Activated T-helper 1 cell treated with anti-CD3 and anti-CD28 coated beads, Interleukin-2, amount 50 U/mL, for 16 hours (primary cell): ENCODE measurements around the gene NPAS3.

ENCODE experiments used
- DNase-seq, 2 donors: peaks; one replicate each; pipeline ENCODE4 v3.0.0-alpha.2; 2020; ENCODE audit warnings: low read depth in 1 of 2, low spot score in 1 of 2

NPAS3 gene

GRCh38 chr14:32940066-32940651, 1.5 kb downstream of the NPAS3 start:
- DNase-seq: no peak

GRCh38 chr14:32940711-32941667, 2.3 kb downstream of the NPAS3 start:
- no peak for DNase-seq

GRCh38 chr14:32941668-32942065, 3.0 kb downstream of the NPAS3 start:
- no peak for DNase-seq

- no peak for DNase-seq
Observed at GRCh38 chr14:32947081-32947480, 8.4 kb downstream of the NPAS3 start.

- no peak for DNase-seq
Observed at GRCh38 chr14:32947792-32948191, 9.1 kb downstream of the NPAS3 start.

GRCh38 chr14:32950584-32950983, 11.9 kb downstream of the NPAS3 start:
- no peak for DNase-seq

GRCh38 chr14:32967421-32967820, 28.7 kb downstream of the NPAS3 start:
- DNase-seq: no peak

- no peak for DNase-seq
Observed at GRCh38 chr14:32968972-32969544, 30.4 kb downstream of the NPAS3 start.

GRCh38 chr14:32977913-32978312, 39.2 kb downstream of the NPAS3 start:
- DNase-seq: no peak

- no peak for DNase-seq
Observed at GRCh38 chr14:32978691-32979255, 40.1 kb downstream of the NPAS3 start.

- no peak for DNase-seq
Observed at GRCh38 chr14:32980178-32980901, 41.7 kb downstream of the NPAS3 start.

- no peak for DNase-seq
Observed at GRCh38 chr14:32980902-32981501, 42.3 kb downstream of the NPAS3 start.

GRCh38 chr14:32984241-32984930, 45.7 kb downstream of the NPAS3 start:
- DNase-seq: no peak

GRCh38 chr14:32985866-32986265, 47.2 kb downstream of the NPAS3 start:
- no peak for DNase-seq

- no peak for DNase-seq
Observed at GRCh38 chr14:32986791-32987540, 48.3 kb downstream of the NPAS3 start.

- DNase-seq: no peak
Observed at GRCh38 chr14:32991691-32992090, 53.0 kb downstream of the NPAS3 start.

GRCh38 chr14:32993921-32994320, 55.2 kb downstream of the NPAS3 start:
- no peak for DNase-seq

- DNase-seq: no peak
Observed at GRCh38 chr14:32996343-32996742, 57.7 kb downstream of the NPAS3 start.

- no peak for DNase-seq
Observed at GRCh38 chr14:32998433-32998832, 59.8 kb downstream of the NPAS3 start.
